Gastrocnemius medialis (tissue), 4 donors: ENCODE results near the gene REXO1. TPM values are rescaled to one million over a fixed set of nuclear protein-coding genes. Genes with fewer than 3 reads are reported as not detected.

Experiments
- ATAC-seq, 2 donors: fragments of 150-250 bp; one replicate each; pipeline ENCODE4 v1.9.1; 2016
- DNase-seq, 2 donors: peaks; one replicate each; pipeline ENCODE4 v3.0.0-alpha.2; 2019
- H3K27ac ChIP-seq, 4 donors: fragments of 200-600 bp; sonication (generic); 1 replicate in 1 of 4; 2 replicates in 3 of 4; pipeline ENCODE4 v1.5.1; 2016 to 2018; ENCODE audit warnings: mild to moderate bottlenecking in 2 of 4, moderate library complexity in 1 of 4
- H3K27me3 ChIP-seq, 3 donors: fragments of 200-600 bp; sonication (generic) in 2 of 3; 1 replicate in 1 of 3; 2 replicates in 2 of 3; pipeline versions ENCODE4 v1.5.1 to v1.6.0; 2016 to 2019; ENCODE audit warnings: mild to moderate bottlenecking in 1 of 3, moderate library complexity in 1 of 3
- H3K36me3 ChIP-seq, 2 donors: fragments of 200-600 bp; sonication (generic) in 1 of 2; one replicate each; pipeline ENCODE4 v1.5.1; 2017 to 2018
- H3K4me1 ChIP-seq, 2 donors: fragments of 200-600 bp; sonication (generic) in 1 of 2; one replicate each; pipeline ENCODE4 v1.5.1; 2016 to 2017; ENCODE audit warnings: mild to moderate bottlenecking in 2 of 2
- H3K4me3 ChIP-seq, 4 donors: fragments of 200-600 bp; sonication (generic) in 3 of 4; 1 replicate in 1 of 4; 2 replicates in 3 of 4; pipeline ENCODE4 v1.5.1; 2016 to 2019; ENCODE audit warnings: mild to moderate bottlenecking in 2 of 4
- H3K9me3 ChIP-seq, 3 donors: fragments of 200-600 bp; sonication (generic) in 2 of 3; 1 replicate in 1 of 3; 2 replicates in 2 of 3; pipeline ENCODE4 v1.5.1; 2016 to 2019
- POLR2A ChIP-seq, 2 donors: fragments of 450-650 bp; IDR thresholded peaks; one replicate each; pipeline ENCODE4 v1.6.1; 2017; ENCODE audit warnings: antibody characterized with exemption in 2 of 2, mild to moderate bottlenecking in 2 of 2, moderate library complexity in 2 of 2
- in situ Hi-C, 4 donors: fragments of 200-750 bp; cut with MboI; loops; one replicate each; pipeline versions ENCODE4 v1.15.0 to v1.8.0; 2017; ENCODE audit warnings: low sequenced_read_pairs in 4 of 4
- intact Hi-C: fragments of 100-400 bp; cut with DNase I; formaldehyde crosslinking; loops from one replicate; pipeline ENCODE4 v1.15.1; 2023; ENCODE audit warnings: low total_unique reads
- total RNA-seq, 4 donors: library from RNA; depleted of rRNA; stranded (reverse); fragments of >200 nt; gene quantifications; one replicate each; pipeline versions ENCODE4 v1.1.0 to v1.2.3, GENCODE V29; 2016
- TF ChIP-seq, protein P1 (sequence below), 5 experiments: fragments of 450-650 bp in 3 of 5; fragments of 200-600 bp in 2 of 5; sonication (generic) in 2 of 5; IDR thresholded peaks in 4 of 5; conservative IDR thresholded peaks in 1 of 5; 1 replicate in 4 of 5; 2 replicates in 1 of 5; pipeline ENCODE4 v1.5.1; 2016 to 2019; ENCODE audit warnings: antibody characterized with exemption in 5 of 5, mild to moderate bottlenecking in 3 of 5, moderate library complexity in 3 of 5

The REXO1 gene
- total RNA-seq, 4 donors from 2014 or later = 10.8 to 28.5 (median 20.5) TPM

DNA sequence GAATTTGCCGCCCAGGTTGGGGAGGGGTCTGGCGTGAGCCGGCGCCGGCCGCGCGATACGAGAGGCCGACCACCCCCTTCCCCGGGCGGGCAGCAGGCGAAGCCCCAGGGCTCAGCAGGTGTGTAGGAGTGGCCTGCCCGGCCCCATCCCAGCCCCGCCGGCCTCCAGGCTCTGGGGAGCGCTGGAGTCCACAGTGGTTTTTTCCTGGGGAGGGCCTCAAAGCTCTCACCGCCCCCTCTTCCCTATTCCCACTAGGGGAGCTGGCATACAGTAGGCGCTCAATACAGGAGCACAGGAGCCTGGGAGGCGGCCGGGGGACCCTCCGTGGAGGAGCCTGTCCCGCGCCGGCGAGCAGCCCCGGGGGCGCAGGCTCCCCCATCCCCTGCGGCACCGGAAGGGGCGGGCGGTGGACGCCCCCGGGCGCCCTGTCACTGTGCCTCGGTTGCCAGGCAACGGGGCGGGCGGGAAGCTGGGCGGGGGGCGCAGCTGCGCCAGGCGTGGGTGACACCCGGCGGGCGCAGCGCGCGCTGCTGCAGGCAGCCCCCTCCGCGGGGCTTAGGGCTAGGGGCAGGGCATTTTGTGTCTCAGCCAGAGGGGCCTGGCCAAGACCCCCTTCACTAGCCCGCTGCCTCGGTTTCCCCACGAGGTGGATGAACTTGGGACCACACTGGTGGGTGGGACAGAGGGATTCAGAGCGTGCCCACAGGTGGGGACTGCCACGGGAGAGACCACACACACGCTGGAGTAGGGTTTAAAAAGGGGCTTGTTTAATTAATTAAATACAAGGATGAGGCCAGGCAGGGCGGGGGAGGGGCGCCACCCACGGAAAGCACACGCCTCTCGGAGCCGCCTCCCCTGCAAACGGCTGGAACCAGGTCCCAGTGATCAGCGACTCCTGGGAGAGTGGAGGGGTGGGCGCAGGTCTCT, 3.6 kb upstream of the REXO1 start:
- H3K4me1 ChIP-seq = peaks cover 21 to 24% of the 10 kb centered on the region in 2 donors
- H3K36me3 ChIP-seq = no peaks in the 10 kb centered on the region
- DNase-seq = no peak
- in situ Hi-C loops (no loop called here), intact Hi-C loops (no loop called here)
- no peak for ATAC-seq
- H3K27me3 ChIP-seq = peaks cover 2 to 5% (median 3%) of the 10 kb centered on the region in 3 donors
- TF ChIP-seq POLR2A (IDR thresholded peaks at IDR 0.05) = no peak
- TF ChIP-seq, protein P1, sequence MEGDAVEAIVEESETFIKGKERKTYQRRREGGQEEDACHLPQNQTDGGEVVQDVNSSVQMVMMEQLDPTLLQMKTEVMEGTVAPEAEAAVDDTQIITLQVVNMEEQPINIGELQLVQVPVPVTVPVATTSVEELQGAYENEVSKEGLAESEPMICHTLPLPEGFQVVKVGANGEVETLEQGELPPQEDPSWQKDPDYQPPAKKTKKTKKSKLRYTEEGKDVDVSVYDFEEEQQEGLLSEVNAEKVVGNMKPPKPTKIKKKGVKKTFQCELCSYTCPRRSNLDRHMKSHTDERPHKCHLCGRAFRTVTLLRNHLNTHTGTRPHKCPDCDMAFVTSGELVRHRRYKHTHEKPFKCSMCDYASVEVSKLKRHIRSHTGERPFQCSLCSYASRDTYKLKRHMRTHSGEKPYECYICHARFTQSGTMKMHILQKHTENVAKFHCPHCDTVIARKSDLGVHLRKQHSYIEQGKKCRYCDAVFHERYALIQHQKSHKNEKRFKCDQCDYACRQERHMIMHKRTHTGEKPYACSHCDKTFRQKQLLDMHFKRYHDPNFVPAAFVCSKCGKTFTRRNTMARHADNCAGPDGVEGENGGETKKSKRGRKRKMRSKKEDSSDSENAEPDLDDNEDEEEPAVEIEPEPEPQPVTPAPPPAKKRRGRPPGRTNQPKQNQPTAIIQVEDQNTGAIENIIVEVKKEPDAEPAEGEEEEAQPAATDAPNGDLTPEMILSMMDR (IDR thresholded peaks at IDR 0.05 in 4 of 5, conservative IDR thresholded peaks at IDR 0.05 in 1 of 5) = no peak
- H3K4me3 ChIP-seq = no peak overlapping the region
- H3K27ac ChIP-seq = no peak overlapping the region
- no peaks in the 10 kb centered on the region for H3K9me3 ChIP-seq

DNA sequence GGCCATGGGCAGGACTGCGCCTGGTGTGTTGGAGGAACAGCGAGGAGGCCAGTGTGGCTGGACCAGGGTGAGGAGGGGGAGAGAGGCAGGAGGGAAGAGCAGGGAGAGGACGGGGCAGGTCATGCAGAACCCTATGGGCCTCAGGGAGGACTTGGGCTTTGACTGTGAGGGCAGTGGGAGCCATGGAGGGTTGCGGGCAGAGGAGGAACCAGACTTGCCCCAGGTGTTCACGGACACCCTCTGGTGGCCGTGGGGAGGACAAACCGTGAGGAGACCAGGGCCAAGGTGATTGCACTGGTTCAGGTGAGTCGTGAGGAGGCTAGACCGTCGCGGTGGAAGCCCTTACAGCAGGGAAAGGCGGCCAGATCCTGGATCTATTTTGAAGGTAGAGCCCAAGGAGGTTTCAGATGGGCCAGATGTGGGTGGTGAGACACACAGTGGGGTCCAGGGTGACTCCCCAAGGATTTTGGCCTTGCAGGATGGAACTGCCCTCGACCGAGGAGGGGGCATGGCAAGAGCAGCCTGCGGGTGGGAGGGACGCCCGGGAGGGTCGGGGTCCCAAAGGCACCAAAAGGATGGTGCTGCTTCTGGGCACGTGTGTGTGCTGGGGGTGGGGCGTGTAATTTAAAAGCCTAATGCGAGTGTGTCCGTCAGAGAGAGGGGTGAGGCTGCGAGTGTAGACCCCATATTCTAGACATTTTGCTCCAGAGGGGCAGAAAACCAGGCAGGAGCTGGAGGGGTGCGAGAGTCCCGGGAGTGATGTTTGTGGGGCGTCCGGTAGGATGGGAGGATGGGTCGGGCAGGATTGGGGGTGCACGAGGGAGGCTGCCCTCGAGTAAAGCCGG, 2.7 kb upstream of the REXO1 start:
- Histone ChIP-seq H3K27ac (no peak overlapping the region), H3K4me3 (no peak overlapping the region), H3K9me3 (no peaks in the 10 kb centered on the region), H3K27me3 (peaks cover 1 to 3% (median 2%) of the 10 kb centered on the region in 3 donors), H3K36me3 (no peaks in the 10 kb centered on the region), H3K4me1 (peaks cover 25% of the 10 kb centered on the region in 2 donors)
- in situ Hi-C loops = no loop called here
- ATAC-seq = no peak
- no peak for DNase-seq
- intact Hi-C loops = no loop called here
- TF ChIP-seq, protein P1 (IDR thresholded peaks at IDR 0.05 in 4 of 5, conservative IDR thresholded peaks at IDR 0.05 in 1 of 5) = no peak
- TF ChIP-seq POLR2A (IDR thresholded peaks at IDR 0.05) = no peak

DNA sequence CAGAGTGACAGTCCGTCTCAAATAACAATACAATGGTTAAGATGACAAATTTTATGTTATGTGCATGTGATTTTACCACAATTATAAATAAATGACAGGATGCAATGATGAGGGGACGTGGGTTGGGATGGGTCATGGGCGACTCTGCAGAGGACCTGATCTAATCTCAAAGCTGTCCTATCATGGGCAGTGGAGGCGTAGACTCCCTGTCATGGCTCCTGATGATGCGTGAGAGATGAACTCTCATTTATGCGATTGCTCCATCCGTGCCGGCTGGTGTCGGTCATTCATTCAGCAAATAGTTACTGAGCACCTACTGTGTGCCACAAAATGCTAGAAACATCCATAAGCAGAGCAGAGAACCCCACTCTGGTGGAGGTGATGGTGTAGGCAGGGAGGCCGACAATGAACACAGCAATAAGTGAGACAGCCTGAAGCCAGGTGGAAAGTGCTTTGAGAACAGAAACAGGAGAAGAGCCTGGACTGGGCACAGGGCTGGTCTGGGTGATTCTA, 1.7 kb upstream of the REXO1 start:
- TF ChIP-seq, protein P1 (IDR thresholded peaks at IDR 0.05 in 4 of 5, conservative IDR thresholded peaks at IDR 0.05 in 1 of 5) = no peak
- no peak for TF ChIP-seq POLR2A (IDR thresholded peaks at IDR 0.05)
- Histone ChIP-seq H3K27me3 (peaks cover 0 to 3% (median 0%) of the 10 kb centered on the region in 3 donors), H3K4me1 (peaks cover 28% of the 10 kb centered on the region in 2 donors), H3K9me3 (no peaks in the 10 kb centered on the region), H3K27ac (no peak overlapping the region), H3K36me3 (no peaks in the 10 kb centered on the region), H3K4me3 (no peak overlapping the region)
- intact Hi-C loops = no loop called here
- DNase-seq (no peak), ATAC-seq (no peak)
- in situ Hi-C loops = no loop called here

DNA sequence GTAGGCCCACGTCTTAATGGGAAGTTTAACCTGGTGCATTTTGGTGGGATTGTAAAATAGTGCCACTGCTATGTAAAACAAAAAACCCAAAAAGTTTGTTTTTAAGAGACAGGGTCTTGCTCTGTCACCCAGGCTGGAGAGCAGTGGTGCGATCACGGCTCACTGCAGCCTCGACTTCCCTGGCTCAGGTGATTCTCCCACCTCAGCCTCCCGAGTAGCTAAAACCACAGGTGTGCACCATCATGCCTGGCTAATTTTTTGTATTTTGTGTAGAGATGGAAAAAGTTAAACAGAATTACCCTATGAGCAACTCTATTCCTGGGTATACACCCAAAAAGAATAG, 820 bp upstream of the REXO1 start:
- Histone ChIP-seq H3K9me3 (no peaks in the 10 kb centered on the region), H3K4me1 (peaks cover 34 to 36% of the 10 kb centered on the region in 2 donors), H3K36me3 (no peaks in the 10 kb centered on the region), H3K27me3 (peaks cover 0 to 3% (median 0%) of the 10 kb centered on the region in 3 donors), H3K4me3 (no peak overlapping the region), H3K27ac (peak overlapping the region; percentile 92 to 100 (median 98))
- DNase-seq = no peak
- TF ChIP-seq POLR2A (IDR thresholded peaks at IDR 0.05) = no peak
- TF ChIP-seq, protein P1 (IDR thresholded peaks at IDR 0.05 in 4 of 5, conservative IDR thresholded peaks at IDR 0.05 in 1 of 5) = no peak
- in situ Hi-C loops (no loop called here), intact Hi-C loops (no loop called here)
- ATAC-seq = no peak
